ENCODE data around the gene LRP1B.

- TF ChIP-seq CTCF (conservative IDR thresholded peaks at IDR 0.05; ENCODE audit: low read length) (no peak), EZH2phosphoT487 (IDR thresholded peaks at IDR 0.05; ENCODE audit: borderline replicate concordance) (no peak)
Measured at GRCh38 chr2:141639809-141640208, 491.0 kb downstream of the LRP1B start.
